HUDEP-2 (cell line): ENCODE data around the gene ATXN7L2.

ENCODE experiments used
- DNase-seq, 76 experiments: peaks; one replicate each; lab custom pipeline; 2025; ENCODE audit not compliant: unreplicated experiment in 76 of 76; lab: John Stamatoyannopoulos, UW

ATXN7L2 gene

DNA sequence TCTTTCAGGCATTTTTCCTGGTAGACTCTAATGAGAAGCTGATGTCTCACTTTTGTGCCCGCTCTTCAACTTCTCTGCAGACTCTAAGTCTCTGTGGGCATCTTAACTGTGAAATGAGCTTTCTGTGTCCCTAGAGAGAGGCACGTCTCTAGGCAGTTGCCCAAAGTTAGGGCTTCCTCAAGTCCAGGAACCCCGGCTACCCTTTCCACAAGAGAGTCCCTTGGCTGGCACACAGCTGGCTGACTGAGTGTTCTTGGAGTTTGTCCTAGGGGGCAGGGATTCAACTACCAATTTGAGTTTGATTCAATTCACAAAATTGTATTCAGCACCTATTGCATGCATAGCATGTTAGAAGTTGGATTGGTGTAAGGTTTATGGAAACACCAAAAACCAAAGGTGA, 57.4 kb downstream of the ATXN7L2 start:
- DNase-seq = no peak
